OCI-LY3 (cell line): Measurements from ENCODE around the gene DMBX1.

Source experiments
- EZH2phosphoT487 ChIP-seq: fragments of 200-600 bp; shearing (Covaris generic); IDR thresholded peaks from 2 replicates; pipeline ENCODE4 v1.6.1; 2018; ENCODE audit warnings: antibody characterized with exemption, mixed run types, low read depth
- TF ChIP-seq, protein P1 (sequence below): fragments of 200-600, 300-600 bp; sonication (generic); IDR thresholded peaks from 2 replicates; pipeline ENCODE4 v1.5.1; 2014; ENCODE audit warnings: antibody characterized with exemption, low read length, low read depth

DNA sequence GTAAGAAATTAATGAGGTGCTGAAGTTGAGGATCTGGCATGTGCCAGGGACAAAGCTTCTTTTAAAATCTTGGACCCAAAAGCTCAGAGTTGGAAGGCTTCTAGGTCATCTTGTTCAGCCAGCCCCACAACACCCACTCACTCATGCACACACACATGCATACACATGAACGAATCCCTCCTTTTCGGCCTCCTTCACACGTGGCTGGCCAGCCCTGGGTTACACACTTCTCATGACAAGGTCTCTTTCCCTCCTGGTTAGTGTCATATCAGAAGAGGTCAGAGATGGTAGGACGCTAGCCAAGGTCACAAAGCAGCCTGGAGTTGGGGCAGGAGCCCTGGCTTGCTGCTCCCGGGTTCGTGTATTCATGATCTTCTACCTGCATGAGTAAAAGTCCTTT, 6.9 kb downstream of the DMBX1 start:
- TF ChIP-seq, protein P1, sequence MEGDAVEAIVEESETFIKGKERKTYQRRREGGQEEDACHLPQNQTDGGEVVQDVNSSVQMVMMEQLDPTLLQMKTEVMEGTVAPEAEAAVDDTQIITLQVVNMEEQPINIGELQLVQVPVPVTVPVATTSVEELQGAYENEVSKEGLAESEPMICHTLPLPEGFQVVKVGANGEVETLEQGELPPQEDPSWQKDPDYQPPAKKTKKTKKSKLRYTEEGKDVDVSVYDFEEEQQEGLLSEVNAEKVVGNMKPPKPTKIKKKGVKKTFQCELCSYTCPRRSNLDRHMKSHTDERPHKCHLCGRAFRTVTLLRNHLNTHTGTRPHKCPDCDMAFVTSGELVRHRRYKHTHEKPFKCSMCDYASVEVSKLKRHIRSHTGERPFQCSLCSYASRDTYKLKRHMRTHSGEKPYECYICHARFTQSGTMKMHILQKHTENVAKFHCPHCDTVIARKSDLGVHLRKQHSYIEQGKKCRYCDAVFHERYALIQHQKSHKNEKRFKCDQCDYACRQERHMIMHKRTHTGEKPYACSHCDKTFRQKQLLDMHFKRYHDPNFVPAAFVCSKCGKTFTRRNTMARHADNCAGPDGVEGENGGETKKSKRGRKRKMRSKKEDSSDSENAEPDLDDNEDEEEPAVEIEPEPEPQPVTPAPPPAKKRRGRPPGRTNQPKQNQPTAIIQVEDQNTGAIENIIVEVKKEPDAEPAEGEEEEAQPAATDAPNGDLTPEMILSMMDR, result no peak
- no peak for TF ChIP-seq EZH2phosphoT487
